ENCODE measurements around the gene TXNL4B. TPM values are rescaled to one million over a fixed set of nuclear protein-coding genes. Genes with fewer than 3 reads are reported as not detected.
"Not testable (repeated sequence)": the region's sequence is repeated elsewhere in the genome, so short reads cannot be mapped to it uniquely, and the experiment has no call there.

TXNL4B gene
- total RNA-seq, 1 experiment from 2014 or later = 10.3 TPM

DNA sequence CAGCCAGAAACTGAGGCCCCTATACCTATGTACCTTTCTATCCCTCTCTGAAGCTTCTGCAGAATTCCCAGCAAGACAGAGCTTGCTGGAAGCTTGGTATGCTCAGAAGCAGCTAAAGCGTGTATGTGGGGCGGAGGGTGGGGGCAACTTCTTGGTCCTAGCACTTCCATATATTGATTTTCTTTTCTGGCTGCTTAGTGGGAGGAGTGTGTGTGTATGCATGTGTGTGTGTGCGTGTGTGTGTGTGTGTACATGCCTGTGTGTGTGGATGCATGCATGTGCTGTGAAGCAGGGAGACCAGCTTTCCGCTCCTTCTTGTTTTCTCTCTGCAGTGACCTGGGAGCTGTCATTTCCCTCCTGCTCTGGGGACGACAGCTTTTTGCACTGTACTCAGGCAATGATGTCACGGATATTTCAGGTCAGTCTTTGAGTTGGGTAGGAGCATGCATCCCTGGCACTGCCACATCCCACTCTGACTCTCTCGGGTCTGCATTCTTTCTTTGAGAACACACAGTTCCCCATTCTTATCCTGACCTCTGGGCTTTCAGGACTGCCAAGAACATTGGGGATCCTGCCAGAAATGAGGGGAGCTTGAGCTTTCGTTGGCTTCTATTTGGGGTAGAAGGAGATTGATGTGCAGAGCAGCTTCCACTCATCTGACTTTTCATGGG is 19.7 kb downstream of the TXNL4B start:
- DNase-seq (ENCODE audit: low read depth) = no peak

DNA sequence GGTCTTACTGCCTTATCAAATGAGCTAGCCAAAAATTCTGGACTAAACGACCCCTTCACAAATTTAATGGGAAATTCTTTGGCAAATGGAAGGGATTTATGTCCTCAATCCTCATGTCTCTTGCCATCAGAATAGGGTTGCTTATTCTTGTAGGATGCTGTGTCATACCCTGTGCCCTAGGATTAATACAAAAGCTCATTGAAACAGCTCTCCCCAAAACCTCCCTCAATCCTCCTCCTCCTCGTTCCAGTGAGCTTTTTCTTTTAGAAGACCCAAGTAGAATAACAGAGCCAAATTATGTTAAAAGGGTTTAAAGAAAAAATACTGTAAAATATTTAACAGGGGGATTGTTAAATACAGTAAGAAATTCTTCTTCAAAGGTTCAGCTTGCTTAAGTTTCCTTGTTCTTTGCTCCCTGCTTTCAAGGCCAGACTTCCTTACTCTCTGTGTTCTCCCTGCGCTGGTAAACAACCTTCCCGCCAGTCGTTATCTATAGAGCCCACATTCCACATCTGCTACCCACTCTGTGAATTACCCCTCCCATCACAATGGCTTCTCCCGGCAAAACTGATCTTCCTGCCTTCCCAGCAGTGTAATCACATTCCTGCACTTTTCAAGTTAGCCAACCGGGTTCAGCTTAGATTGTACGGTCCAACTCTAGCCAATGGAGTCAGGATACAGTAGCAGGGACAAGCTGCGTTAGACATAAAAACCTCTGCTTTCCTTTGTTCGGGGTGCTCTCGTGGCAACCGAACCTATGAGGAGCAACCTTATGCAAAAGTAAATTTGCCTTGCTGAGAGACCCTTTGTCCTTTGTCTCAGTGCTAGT is 20.7 kb downstream of the TXNL4B start:
- DNase-seq (ENCODE audit: low read depth) = no peak

DNA sequence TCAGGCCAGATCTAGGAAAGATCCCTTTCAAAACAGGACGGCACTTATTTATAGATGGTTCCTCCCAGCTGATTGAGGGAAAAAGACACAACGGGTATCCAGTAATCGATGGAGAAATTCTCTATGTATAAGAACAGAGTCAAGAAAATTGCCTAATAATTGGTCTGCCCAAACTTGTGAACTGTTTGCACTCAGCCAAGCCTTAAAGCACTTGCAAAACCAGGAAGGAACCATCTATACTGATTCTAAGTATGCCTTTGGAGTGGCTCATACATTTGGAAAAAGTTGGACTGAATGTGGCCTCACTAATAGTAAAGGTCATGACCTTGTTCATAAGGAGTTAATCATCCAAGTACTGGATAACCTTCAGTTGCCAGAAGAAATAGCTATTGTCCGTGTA is 24.5 kb downstream of the TXNL4B start:
- DNase-seq (ENCODE audit: low read depth) = no peak

DNA sequence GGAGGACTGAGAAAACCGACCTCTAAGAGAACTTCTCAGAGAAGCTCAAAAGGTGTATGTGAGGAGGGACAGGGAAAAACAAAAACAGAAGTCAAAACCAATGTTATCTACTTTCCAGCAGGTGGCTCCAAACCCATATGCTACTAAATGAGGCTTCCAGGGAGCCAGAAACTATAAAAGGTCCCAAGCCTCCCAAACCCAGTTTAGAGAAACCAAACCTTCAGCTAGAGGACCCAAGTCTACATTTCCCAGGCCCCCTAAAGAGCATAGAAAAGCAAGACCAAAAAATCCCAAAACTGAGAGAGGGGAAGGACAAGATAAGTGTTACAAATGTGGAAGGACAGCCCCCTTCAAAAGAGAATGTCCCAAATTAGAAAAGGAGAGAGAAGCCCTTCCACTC is 26.7 kb downstream of the TXNL4B start:
- DNase-seq (ENCODE audit: low read depth) = peak; percentile 25

DNA sequence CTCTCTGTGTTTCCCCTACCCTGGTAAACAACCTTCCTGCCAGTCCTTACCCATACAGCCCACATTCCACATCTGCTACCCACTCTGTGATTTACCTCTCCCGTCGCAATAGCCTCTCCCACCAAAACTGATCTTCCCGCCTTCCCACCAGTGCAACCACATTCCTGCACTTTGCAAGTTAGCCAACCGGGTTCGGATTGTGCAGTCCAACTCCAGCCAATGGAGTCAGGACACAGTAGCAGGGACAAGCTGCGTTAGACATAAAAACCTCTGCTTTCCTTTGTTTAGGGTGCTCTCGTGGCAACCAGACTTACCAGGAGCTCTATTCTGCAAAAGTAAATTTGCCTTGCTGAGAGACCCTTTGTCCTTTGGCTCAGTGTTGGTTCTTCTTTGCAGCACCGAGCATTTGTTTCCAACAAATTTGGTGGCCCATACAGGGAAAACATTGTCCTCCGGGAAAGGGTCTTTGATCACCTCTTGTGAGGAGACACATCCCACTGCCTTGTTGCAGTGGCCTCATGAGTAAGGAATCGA is 29.0 kb downstream of the TXNL4B start:
- no peak for DNase-seq (ENCODE audit: low read depth)

DNA sequence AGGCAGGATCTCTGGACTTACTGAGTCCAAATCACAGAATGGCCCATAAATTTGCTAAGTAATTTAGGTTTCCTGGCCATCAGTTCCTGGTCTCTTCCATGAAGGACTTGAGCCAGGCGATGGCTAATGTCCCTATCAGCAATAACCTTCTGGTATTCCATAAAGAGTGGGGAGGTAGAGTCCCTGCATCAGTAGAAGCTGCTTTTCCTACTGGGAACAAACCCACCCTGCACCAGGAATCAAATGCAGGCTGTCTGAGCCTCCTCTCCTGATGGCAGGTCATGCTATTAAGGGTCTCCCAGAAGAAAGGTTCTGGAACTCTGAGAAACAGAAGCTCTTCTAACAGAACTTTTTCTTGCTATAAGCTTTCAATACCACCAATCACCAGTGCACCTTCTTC is 31.9 kb downstream of the TXNL4B start:
- no peak for DNase-seq (ENCODE audit: low read depth)

DNA sequence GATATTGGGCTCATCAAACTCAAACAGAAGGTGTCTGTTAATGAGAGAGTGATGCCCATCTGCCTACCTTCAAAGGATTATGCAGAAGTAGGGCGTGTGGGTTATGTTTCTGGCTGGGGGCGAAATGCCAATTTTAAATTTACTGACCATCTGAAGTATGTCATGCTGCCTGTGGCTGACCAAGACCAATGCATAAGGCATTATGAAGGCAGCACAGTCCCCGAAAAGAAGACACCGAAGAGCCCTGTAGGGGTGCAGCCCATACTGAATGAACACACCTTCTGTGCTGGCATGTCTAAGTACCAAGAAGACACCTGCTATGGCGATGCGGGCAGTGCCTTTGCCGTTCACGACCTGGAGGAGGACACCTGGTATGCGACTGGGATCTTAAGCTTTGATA is 33.0 kb downstream of the TXNL4B start:
- DNase-seq (ENCODE audit: low read depth) = no peak

DNA sequence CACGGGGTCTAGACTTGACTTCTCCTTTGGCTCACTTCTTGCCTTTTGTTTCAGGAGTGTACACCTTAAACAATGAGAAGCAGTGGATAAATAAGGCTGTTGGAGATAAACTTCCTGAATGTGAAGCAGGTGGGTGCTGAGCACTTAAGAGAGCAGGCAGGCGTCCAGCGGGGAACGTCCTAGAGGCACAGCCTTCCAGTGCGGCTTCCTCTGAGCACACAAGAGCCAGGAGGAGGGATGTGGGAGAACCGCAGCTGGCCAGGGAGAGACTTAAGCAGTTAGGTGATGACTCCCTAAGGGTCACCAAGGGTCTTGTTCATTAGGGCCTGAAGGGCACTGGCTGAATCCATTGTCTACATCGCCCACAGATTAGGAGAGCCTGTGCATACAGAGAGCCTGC is 34.4 kb downstream of the TXNL4B start:
- DNase-seq (ENCODE audit: low read depth) = not testable (repeated sequence)

DNA sequence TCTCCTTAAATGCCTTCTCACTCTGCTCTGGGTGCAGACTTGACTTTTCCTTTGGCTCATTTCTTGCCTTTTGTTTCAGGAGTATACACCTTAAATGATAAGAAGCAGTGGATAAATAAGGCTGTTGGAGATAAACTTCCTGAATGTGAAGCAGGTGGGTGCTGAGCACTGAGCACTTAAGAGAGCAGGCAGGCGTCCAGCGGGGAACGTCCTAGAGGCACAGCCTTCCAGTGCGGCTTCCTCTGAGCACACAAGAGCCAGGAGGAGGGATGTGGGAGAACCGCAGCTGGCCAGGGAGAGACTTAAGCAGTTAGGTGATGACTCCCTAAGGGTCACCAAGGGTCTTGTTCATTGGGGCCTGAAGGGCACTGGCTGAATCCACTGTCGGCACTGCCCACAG is 36.1 kb downstream of the TXNL4B start:
- not testable (repeated sequence) for DNase-seq (ENCODE audit: low read depth)

DNA sequence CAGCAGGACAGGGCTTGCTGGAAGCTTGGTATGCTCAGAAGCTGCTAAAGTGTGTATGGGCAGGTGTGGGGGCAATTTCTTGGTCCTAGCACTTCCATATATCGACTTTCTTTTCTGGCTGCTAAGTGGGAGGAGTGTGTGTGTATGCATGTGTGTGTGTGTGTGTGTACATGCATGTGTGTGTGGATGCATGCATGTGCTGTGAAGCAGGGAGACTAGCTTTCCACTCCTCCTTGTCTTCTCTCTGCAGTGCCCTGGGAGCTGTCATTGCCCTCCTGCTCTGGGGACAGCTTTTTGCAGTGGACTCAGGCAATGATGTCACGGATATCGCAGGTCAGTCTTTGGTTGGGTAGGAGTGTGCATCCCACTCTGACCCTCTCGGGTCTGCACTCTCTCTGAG is 37.5 kb downstream of the TXNL4B start:
- DNase-seq (ENCODE audit: low read depth) = no peak

DNA sequence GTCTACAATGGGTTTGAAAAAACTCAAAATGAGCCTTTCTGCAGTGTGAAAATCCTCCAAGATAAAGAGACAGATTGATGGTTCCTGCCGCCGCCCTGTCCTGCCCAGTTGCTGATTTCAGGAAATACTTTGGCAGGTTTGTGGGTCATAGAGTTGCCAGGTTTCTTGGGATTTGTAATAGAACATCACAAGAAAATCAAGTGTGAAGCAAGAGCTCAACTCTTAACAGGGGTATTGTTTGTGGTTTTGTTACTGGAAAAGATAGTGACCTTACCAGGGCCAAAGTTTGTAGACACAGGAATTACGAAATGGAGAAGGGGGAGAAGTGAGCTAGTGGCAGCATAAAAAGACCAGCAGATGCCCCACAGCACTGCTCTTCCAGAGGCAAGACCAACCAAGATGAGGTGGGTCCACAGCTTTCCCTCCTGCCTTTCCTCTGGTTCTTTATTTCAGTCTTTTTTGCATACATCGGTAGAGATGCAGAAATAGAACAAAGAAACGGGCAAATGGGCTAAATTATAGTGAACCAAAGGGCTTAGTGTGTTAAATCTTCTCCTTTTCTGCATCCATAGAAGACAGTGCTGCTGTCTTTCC is 39.1 kb downstream of the TXNL4B start, which contains the start of gene HP:
TSS of gene HP (plus strand) at position 252 of the 594 bp plus-strand sequence. CDS start at position 400, 148 bp downstream.
- not testable (repeated sequence) for DNase-seq (ENCODE audit: low read depth)

DNA sequence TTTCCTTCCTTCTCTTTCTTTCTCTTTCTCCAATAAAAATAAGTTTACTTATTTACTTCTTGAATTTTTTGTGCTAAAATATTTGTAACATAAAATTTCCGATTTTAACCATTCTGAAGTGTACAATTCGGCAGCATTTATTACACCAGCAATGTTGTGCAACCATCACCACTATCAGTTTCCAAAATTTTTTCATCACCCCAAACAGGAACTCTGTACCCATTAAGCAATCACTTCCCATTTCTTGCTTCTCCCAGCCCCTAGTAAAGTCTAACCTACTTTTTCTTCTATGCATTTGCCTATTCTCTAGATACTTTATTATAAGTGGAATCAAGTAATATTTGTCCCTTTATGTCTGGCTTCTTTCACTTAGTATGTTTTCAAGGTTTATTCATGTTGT is 41.6 kb downstream of the TXNL4B start:
- no peak for DNase-seq (ENCODE audit: low read depth)

DNA sequence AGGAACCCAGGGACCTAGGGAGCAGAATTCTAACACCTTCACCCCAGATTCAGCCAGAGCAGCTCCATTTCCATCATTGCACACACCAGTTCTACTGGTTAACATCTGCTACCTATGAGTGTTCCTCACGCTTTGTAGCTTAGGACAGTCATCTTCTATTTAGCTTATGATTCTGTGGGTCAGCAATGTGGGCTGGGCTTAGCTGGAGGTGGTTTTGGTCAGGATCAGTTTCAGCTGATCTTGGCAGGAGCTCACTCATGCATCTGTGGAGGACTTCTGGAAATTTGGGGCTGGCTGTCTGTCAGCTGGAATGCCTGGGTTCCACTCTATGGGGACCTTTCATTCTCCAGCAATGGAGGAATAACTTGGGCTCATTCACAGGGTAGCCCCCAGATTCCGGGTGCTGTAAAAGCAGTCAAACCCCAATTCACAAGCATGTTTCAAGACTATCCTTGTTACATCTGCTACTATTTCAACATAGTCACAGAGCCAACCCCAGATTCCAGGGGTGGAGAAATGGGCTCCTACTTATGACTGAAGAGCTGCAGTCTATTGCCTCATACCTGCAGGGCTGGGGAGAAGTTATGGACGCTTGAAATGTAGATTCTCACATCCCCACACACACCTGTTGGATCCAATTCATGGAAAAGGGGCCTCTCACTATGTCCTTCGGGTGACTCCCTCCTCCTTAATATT is 42.5 kb downstream of the TXNL4B start:
- DNase-seq (ENCODE audit: low read depth) = peak; percentile 62

DNA sequence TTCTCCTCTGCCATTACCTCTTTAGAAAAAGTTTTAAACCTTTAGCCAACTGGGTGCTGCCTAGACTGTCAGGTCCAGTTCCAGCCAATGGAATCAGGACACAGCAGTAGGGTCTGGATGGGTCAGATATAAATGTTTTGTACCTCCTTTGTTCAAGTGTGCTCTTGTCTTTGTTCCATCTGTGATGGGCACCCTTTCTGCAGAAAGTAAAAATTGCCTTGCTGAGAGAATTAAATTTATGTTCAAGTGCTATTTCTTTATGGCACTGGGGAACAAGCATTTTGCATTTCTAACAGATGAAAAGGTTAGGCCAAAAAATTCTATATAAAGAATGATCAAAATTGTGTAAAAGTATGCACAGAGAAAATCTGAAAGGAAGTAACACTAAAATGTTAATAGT is 44.3 kb downstream of the TXNL4B start:
- no peak for DNase-seq (ENCODE audit: low read depth)

DNA sequence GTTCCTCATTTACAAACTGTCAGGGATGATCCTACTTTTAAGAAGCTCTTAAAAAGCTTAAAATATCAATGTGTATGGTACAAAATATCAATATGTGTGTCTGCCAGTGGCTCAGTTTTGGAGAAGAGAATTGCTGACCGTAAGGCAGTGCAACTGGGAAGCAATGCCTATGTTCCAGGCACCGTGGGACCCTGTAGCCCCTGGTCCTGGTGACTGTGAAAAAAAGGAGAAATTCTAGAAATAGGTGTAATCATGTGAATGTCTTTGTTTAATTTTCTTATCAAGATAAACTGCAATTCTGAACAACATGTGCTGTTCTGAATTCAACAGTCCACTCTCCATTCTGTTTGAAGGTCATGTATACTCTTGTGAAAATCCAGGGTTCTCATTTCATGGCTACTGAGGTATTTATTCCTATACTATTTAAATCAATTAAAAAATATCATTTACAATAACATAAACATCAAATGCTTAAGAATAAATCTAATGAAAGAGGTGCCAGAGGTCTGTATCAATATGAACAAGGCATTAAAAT is 48.5 kb downstream of the TXNL4B start:
- DNase-seq (ENCODE audit: low read depth) = no peak

DNA sequence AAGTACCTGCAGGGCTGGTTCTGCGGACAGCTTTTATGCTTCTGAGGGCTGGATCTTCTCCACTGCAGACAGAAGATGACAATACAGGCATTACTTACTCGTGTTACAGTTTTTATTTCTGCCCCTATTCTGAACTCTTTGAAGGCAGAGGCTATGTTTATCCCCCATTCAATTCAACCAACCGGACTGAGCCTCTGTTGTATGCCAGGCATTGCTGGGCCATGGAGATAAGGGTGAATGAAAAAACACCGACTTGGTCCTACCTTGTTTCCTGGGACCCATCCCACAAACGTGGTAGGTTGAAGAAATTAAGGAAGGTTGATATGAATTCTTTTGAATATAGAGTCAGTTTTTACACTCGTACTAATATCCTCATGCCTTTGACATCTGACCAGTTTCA is 49.1 kb downstream of the TXNL4B start:
- no peak for DNase-seq (ENCODE audit: low read depth)

DNA sequence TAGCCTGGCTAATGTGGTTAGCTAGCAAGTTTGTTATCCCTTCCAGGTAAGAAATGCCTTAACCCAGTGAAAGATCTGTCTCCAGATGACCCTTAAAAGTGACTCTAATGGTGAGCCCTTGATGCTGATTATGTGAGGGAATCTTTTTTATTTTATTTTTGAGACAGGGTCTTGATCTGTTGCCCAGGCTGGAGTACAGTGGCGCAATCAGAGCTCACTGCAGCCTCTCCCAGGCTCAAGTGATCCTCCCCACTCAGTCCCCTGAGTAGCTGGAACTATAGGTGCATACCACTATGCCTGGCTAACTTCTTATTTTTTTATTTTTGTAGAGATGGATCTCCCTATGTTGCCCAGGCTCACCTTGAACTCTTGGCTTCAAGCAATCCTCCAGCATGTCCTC is 49.9 kb downstream of the TXNL4B start:
- DNase-seq (ENCODE audit: low read depth) = no peak

DNA sequence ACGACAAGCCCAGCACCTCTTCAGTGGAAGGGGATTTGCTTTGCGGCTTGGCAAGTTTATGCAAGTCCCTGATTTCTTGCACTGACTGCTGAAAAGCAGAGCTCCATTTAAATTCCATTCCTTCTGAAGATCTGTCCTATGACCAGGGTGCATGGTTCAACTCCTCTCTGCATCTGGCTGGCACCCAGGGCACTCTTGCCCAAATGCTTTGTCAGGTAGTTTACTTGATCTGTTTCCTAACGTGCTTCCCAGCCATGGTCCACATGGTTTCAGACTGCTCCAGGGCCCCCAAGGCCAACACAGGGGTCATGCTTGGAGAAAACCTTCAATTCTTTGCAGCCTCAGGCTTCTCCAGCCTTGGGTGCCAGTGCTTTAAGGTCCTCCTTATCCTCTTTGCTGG is 50.4 kb downstream of the TXNL4B start:
- no peak for DNase-seq (ENCODE audit: low read depth)

DNA sequence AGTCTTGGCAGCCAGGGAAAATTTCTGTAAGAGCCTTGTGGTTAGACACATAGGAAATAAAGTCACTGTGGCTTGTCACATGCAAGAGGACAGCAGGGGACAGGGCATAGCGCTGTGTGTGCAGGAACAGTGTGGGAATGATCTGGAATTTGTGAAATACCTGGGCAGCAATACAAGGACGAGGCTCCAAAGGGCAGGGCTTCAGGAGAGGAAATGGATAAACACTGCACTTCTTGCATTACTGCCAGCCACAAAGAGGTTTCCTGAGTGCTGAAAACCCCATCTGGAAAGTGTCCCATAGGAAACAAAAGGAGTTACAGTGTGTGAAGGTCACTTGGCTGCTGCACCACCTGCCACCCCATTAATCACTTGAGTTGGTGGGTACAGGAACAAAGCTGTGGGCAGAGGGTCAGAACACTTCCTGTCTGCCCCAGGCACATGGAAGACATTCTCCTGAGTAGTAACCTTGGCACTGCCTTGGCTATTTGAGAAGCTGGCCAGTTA is 51.2 kb downstream of the TXNL4B start:
- peak; percentile 96 for DNase-seq (ENCODE audit: low read depth)

DNA sequence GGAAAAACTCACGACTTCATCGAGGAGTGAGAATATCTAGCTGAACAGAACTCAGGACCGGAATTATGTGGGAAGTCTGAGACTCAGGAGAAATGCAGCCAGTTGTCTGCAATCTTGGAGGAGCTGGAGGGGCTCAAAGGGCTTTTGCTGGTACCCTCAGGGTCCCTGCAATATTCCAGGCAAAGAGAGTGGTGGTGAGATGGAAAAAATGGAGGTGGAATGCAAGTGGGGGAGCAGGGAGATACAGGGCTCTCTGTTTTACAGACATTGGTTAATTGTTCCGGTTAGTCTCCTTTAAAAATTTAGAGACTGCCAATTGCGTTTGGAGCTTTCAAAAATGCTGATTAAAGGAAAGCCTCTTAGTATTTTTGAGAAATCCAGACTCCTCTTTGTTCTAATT is 57.3 kb downstream of the TXNL4B start:
- DNase-seq (ENCODE audit: low read depth) = no peak

Data from LHCN-M2 (cell line).